NOMO-1 (cell line): ENCODE measurements around the gene OLFM1.

Source experiments
- DNase-seq, 2 experiments: peaks; one replicate each; lab custom pipeline; 2025; ENCODE audit not compliant: unreplicated experiment in 2 of 2; lab: John Stamatoyannopoulos, UW

The OLFM1 gene

GRCh38 chr9:135087489-135087792, at the start of gene OLFM1:
TSS of gene OLFM1 (plus strand) at chr9:135087668. CDS start at chr9:135087990, 322 bp downstream.
- DNase-seq, result no peak

DNA sequence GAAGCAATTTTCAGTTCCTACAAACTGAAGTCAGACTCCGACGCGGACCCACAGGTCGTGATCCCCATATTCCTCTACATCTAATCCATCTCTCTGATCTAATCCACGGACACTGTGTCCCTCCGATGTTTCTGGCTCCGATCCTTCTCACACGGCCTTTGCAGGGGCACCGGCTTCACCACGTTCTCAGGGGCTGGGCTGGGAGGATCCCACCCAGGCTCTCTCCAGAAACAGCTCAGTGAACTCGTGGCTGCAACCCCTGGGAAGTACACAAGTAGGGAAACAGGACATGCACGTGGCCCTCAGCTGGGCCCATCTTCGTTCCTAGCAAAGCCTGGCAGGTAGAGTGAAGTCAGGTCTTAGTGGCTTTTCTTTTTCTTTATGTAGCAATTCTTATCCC, 49.1 kb upstream of the OLFM1 start:
- no peak for DNase-seq

DNA sequence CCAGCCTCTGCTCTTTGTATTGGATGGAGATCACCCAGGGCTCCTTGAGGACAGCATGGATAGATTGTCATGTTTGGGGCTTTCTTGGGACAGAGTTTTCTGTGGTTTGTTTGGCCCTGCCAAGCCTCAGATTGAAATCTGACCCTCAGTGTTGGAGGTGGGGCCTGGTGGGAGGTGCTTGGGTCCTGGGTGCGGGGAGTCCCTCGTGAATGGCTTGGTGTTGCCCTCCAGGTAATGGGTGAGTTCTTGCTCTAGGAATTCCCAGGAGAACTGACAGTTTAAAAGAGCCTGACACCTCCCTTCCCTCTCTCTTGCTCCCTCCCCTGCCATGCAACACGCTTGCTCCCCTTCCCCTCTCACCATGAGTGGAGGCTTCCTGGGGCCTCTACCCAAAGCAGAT, 48.6 kb upstream of the OLFM1 start:
- no peak for DNase-seq

DNA sequence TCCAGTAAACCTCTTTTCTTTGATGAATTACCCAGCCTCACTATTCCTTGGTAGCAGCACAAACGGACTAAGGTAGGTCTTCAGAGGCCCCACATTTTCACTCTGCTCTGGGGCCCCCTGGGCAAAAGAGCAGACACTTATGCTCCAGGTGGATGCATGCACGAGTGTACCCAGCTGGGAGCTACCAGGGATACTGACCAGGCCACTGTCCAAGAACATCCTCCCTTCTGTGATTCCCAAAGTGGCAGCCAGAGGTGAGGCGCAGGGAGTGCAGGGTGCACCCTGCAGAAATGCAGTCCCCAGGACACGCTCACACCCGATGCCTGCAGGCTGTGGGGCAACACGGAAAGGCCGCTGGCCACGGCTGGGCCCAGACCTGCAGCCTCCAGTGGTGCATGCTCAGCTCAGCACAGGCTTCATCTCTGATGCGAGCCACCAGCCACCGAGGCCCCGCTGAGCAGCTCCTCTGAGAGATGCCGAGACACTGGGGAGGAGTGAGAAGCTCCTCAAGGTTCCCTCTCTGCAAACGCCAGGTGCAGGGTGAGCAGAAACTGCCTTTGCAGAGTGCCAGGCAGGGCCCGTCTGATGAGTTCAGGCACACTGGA, 48.1 kb upstream of the OLFM1 start:
- no peak for DNase-seq

DNA sequence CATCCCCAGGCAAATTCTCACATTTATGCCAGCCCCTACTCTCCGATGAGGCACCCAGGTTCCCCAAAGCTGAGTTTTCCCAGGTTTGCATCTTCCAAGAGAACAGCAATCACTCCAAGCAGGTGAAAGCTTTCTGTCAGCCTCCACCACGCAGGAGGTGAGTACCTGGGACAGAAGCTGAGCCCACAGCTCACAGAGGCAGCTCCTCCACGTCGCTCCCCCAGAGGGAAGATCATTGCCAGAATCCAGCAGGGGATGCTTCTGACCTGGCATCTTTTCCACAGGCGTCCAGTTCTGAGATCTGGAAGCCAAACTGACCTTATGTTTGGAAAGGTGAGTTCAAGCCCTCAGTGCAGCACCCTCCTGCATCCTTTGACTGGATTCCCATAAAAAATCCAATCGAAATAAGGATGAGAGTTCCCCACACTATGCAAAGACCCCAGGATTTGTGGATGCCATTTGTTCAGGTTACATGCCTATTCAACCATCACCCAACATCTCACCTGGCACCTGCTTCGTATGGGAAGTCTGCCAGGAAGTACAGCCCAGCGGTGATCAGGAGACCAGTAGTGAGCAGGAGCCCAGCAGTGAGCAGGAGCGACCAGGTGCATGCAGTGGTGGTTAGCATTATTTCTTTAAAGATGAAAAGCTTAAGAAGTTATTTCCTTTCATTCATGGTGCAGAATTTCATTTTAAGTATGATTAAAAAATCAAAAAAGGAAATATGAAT, 47.4 kb upstream of the OLFM1 start:
- no peak for DNase-seq

DNA sequence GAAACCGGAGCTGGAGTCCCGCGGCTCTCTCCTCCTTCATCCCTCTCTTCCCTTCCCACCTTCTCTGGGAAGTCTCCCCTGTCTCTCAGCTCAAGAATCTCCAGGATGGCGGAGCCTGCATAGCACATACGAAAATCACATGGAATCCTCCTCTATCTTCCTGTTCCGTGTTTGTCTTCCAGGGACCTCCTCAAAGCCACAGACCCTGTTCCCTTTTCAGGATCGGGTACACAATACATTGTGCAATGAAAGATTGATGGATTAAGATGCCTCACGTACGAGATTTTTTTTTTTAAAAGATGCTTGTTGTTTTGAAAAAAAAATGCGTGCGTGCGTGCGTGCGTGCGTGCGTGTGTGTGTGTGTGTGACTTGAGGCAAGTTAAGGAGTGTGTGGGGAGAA, 46.6 kb upstream of the OLFM1 start:
- DNase-seq, result no peak

GRCh38 chr9:135043345-135043744, 44.1 kb upstream of the OLFM1 start:
- no peak for DNase-seq

GRCh38 chr9:135045264-135045927, 42.1 kb upstream of the OLFM1 start:
- DNase-seq, result no peak

DNA sequence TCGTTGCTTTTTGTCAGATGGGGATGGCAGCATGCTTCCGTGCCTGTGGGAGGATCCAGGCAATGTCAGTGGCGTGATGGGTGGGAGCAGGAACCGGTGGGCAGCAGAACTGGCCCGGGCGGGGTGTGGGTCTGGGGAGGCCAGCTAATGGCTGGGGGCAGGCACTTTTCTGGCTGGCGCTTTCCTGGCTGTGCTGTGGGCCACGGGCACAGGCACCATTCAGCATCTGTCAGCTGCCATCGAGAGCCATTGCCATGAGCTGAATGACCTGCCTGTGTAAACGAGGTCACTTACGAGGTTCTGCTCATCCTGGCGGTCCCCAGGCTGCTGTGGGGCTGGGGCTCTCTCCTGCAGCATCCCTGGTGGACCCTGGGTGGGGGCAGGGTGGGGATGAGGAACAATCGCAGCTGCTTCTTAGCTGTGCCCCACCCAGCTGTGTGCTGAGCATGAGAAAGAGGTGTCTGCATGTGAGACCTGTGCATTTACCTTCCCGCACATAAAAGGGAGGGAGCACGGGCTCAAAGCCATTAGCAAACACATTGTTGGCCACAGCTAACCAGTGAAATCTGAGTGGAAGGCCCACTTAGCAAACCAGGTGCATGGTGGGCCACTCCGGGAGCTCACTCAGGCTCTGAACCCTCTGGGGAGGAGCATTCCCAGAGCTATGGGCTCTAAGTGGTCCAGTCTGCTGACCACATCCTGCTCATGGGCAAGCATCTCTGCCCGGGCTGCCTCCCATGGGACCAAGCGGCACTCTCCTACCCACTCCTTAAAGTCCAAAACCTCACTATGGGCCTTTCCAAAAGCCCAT, 41.3 kb upstream of the OLFM1 start:
- DNase-seq, result no peak

GRCh38 chr9:135046739-135047350, 40.6 kb upstream of the OLFM1 start:
- no peak for DNase-seq

- no peak for DNase-seq
These were observed 39.9 kb upstream of the OLFM1 start for GRCh38 chr9:135047521-135047920.

- no peak for DNase-seq
These were observed 39.3 kb upstream of the OLFM1 start for GRCh38 chr9:135048046-135048757.

- no peak for DNase-seq
These were observed 38.6 kb upstream of the OLFM1 start for GRCh38 chr9:135048758-135049444.

DNA sequence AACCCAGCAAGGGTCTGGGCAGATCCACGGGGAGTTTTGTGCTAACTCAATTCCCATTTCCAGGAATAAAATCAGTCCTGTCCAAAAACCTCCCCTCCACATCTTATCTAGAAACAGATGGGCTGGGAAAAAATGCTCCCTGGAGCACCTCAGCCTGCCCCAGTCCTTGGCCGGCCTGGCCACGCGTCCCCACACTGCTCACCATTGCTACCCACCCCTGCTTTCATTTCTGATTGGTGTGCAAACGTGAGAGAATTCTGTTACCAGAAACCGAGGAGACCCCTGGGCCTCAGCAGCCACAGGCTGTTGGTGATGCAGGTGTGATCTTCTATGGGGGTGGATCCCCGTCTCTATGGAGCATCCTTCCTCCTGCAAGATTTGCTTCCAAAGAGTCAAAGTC, 38.0 kb upstream of the OLFM1 start:
- no peak for DNase-seq

DNA sequence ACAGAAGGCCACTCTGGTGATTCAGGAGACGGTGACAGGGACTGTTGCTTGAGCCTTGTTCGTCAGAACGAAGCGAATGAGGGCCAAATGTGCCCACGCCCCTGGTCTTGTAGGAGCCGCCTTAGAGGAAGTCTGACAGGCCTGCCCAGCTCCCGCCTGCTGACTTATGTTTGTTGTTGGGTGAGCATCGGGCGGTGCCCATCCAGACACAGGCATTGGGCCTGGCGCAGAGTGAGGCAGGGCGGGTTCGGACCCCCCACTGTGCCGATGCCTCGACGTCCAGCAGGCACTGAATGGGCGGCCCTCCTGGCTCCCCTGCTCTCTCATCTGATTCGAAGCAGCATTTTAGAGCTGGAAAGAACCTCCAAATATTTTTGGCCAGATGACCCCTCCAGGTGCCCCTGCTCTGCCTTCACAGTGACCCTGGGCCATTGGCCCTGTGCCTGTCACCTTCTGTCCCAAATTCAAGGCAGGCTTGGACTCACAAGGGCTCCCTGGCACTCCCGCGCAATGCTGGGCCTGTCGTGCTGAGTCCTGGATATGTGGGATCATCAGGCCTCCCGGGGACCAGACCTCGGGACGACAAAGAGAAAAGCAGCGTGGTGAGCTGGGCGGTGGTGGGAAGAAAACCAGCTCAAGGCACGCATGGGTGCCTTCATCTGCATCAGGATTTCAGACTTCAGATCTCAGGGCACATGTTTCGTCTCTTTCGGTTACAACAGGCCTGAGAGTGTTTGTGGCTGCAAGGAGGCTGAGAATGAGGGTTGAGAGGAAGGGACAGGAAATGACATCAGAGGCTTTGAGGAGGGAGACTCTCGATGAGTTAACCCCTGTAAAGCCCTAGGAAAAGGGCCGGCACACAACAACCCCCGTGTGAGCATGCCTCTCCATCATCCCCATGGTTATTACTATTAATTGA, 37.1 kb upstream of the OLFM1 start:
- no peak for DNase-seq

DNA sequence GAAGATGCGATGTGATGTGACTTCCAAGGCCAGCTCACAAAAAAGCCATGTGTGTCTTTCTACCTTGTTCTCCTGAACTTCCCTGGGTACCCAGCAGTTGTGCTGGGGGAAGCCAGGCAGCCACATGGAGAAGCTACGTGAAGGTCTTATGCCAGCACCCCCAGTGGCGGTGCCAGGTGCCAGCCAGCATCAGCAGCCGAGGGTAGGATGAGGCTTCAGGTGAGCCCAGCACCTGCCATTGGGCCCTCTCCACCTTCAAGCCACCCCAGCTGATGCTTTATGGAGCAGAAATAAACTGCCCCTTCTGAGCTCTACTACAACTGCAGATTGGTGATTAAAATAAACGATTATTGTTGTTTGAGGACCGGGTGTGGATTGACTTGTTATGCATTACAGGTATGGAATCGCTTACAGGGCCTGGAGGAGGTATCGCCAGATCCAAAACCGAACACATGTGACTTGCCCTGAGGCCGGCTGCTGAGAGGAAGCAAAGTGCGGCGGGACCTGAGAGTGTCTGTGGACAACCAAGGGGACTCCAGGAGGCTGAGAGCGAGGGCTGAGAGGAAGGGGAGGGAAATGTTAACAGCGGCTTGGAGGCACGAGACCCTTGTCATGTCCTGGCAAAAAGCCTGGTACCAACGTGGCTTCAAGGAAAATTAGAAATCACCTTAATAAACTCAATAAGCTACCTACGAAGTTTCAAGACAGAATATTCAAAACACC, 36.0 kb upstream of the OLFM1 start:
- DNase-seq, result no peak

GRCh38 chr9:135053133-135053532, 34.3 kb upstream of the OLFM1 start:
- no peak for DNase-seq

DNA sequence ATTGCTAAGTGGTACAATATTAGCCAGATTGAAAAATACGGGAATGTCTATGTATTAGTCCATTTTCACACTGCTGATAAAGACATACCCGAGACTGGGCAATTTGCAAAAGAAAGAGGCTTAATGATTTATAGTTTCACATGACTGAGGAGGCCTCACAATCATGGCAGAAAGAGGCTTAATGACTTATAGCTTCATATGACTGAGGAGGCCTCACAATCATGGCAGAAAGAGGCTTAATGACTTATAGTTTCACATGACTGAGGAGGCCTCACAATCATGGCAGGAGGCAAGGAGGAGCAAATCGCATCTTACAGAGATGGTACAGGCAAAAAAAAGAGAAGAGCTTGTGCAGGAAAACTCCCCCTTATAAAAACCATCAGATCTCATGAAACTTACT, 32.3 kb upstream of the OLFM1 start:
- no peak for DNase-seq
